ENCODE results near the gene MYO1D.

The MYO1D gene

DNA sequence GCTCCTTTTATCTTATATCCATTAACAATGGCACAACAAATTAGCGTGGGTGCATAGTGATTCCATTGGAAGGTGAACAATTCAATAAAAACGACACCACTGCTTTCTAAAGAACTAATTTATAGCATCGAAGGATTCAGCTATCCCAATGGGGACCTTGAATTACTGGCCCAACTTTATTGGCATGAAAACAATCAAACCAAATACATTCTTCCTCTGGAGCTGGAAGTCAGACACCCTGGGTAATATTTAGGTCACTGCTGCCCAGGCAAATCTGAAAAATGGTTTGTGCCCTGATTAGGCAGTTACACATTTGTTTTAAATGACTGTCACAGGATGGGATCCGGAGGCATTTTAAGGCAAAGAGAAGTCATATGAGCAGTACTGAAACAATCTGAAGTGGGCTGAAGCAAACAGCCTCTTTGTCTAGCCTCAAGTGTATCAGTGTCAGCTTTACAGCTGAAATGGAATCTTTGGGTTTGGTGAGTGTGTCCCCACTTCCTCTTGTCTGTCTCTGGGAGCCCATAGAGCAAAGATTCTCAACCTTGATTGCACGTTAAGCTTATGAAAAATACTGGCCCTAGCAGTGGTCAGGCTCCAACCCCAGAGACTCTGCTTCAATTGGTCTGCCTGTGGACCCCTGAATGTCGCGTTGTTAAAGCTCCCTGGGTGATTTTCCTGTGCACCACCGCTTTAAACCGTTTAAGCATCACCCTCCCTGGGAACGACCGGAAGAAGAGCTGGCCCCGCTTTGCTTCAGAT lies 359.8 kb downstream of the MYO1D start:
- Histone ChIP-seq H4K8ac (ENCODE audit: low read depth, low read length) (no peak overlapping the region), H3K4me2 (ENCODE audit: insufficient read depth, low read length, poor library complexity, severe bottlenecking) (no peak overlapping the region), H3K79me1 (ENCODE audit: low read depth, low read length) (no peaks in the 10 kb centered on the region), H3K27me3 (ENCODE audit: control insufficient read depth in 3 of 3, insufficient read depth in 3 of 3, low read depth in 1 of 3, low read length in 3 of 3) (no peaks in the 10 kb centered on the region), H3K4ac (ENCODE audit: low read length) (no peak overlapping the region), H2BK12ac (ENCODE audit: low read length) (no peak overlapping the region), H2AFZ (ENCODE audit: low read length) (peak overlapping the region; percentile 84), H2BK15ac (ENCODE audit: low read length) (no peak overlapping the region), H2AK5ac (ENCODE audit: low read depth, low read length) (no peak overlapping the region), H3K9ac (ENCODE audit: low read depth, low read length, poor library complexity) (no peak overlapping the region), H4K91ac (ENCODE audit: low read depth, low read length, poor library complexity) (no peak overlapping the region), H3K4me1 (ENCODE audit: control insufficient read depth in 2 of 2, insufficient read depth in 1 of 2, low read depth in 1 of 2, low read length in 2 of 2) (peaks cover 34 to 52% of the 10 kb centered on the region in 2 donors), H2BK5ac (ENCODE audit: low read length) (no peak overlapping the region), H3K27ac (replicated peaks; ENCODE audit: low read length) (no peak overlapping the region), H3K36me3 (replicated peaks in 1 of 2; ENCODE audit: control insufficient read depth in 2 of 2, insufficient read depth in 2 of 2, low read length in 2 of 2) (no peaks in the 10 kb centered on the region), H3K23ac (ENCODE audit: low read depth, low read length, poor library complexity) (no peak overlapping the region), H3K14ac (ENCODE audit: low read length) (no peak overlapping the region), H3K18ac (ENCODE audit: low read length) (no peak overlapping the region), H3K4me3 (ENCODE audit: low read length in 2 of 2) (no peak overlapping the region), H2BK120ac (ENCODE audit: low read depth, low read length) (no peak overlapping the region), H3K9me3 (replicated peaks in 1 of 2; ENCODE audit: control insufficient read depth in 2 of 2, insufficient read depth in 1 of 2, low read depth in 1 of 2, low read length in 2 of 2) (no peaks in the 10 kb centered on the region)
- DNase-seq (ENCODE audit: low spot score), result no peak
- WGBS, 2 donors (ENCODE audit: extremely low coverage in 2 of 2, insufficient read length in 2 of 2, insufficient replicate concordance in 1 of 2), result no CpG with 5 or more reads among the region's 12 CpGs

DNA sequence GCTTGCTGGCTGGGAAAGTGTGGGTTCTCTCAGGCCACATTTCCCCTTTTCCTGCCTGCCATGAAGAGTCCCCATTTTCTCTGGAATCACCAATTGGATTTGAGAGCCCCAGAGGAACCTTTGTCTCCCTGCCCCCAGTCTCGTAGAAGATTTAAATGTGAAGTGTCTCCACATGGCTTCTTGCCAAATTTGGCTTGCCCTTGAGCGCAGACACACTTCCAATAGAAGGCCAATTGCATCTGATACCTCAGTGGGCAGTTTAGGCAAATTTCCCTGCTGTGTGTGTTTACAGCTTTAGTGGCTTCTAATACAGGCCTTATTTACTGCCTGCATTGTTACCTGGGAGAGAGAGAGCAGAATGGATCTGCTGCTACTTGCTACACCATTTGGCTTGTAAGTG lies 360.5 kb downstream of the MYO1D start:
- Histone ChIP-seq H3K14ac (ENCODE audit: low read length) (no peak overlapping the region), H3K4me1 (ENCODE audit: control insufficient read depth in 2 of 2, insufficient read depth in 1 of 2, low read depth in 1 of 2, low read length in 2 of 2) (peaks cover 34 to 51% of the 10 kb centered on the region in 2 donors), H3K9ac (ENCODE audit: low read depth, low read length, poor library complexity) (no peak overlapping the region), H4K91ac (ENCODE audit: low read depth, low read length, poor library complexity) (no peak overlapping the region), H3K79me1 (ENCODE audit: low read depth, low read length) (no peaks in the 10 kb centered on the region), H3K4ac (ENCODE audit: low read length) (no peak overlapping the region), H3K27ac (replicated peaks; ENCODE audit: low read length) (no peak overlapping the region), H3K36me3 (replicated peaks in 1 of 2; ENCODE audit: control insufficient read depth in 2 of 2, insufficient read depth in 2 of 2, low read length in 2 of 2) (no peaks in the 10 kb centered on the region), H3K18ac (ENCODE audit: low read length) (no peak overlapping the region), H3K4me2 (ENCODE audit: insufficient read depth, low read length, poor library complexity, severe bottlenecking) (no peak overlapping the region), H3K27me3 (ENCODE audit: control insufficient read depth in 3 of 3, insufficient read depth in 3 of 3, low read depth in 1 of 3, low read length in 3 of 3) (no peaks in the 10 kb centered on the region), H3K23ac (ENCODE audit: low read depth, low read length, poor library complexity) (no peak overlapping the region), H2BK5ac (ENCODE audit: low read length) (no peak overlapping the region), H2AK5ac (ENCODE audit: low read depth, low read length) (no peak overlapping the region), H2AFZ (ENCODE audit: low read length) (peak overlapping the region; percentile 0), H3K9me3 (replicated peaks in 1 of 2; ENCODE audit: control insufficient read depth in 2 of 2, insufficient read depth in 1 of 2, low read depth in 1 of 2, low read length in 2 of 2) (no peaks in the 10 kb centered on the region), H2BK12ac (ENCODE audit: low read length) (no peak overlapping the region), H2BK120ac (ENCODE audit: low read depth, low read length) (no peak overlapping the region), H3K4me3 (ENCODE audit: low read length in 2 of 2) (no peak overlapping the region), H4K8ac (ENCODE audit: low read depth, low read length) (no peak overlapping the region), H2BK15ac (ENCODE audit: low read length) (no peak overlapping the region)
- no peak for DNase-seq (ENCODE audit: low spot score)
- WGBS, 2 donors (ENCODE audit: extremely low coverage in 2 of 2, insufficient read length in 2 of 2, insufficient replicate concordance in 1 of 2), result no CpG with 5 or more reads among the region's 2 CpGs

DNA sequence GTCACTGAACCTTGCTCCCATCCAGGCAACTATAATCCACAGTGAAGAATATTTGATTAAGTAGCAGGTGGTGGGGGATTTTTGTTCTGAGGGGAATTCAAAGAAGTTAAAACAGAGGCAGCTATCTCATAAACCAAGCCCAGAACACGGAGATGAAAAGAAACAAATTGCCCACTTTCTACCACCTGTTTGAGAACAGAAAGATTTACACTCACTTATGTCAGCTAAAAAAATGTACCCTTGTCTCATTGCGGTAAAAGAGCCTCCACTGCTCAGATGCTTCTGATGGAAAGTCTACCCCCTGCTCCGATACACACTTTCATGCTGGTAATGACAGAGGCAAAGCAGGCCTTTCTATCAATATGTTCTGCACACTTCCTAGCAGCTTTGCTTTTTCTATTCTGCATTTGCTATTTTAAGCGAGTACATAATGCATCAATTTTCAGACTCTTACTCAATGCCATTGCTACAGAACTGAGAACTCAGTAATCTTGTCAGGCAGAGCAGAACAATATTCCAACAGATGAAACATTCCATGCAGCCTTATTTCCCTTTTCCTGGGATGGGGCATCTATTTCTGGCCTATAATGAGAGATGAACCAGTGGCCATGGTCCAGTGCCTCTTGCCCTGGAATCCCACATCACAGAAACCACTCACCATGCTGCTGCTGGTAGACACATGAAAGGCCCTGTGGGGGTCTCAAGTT lies 361.1 kb downstream of the MYO1D start:
- DNase-seq (ENCODE audit: low spot score), result no peak
- H2BK5ac ChIP-seq (ENCODE audit: low read length), result no peak overlapping the region
- no peak overlapping the region for H3K27ac ChIP-seq (replicated peaks; ENCODE audit: low read length)
- peak overlapping the region; percentile 0 for H2AFZ ChIP-seq (ENCODE audit: low read length)
- H4K8ac ChIP-seq (ENCODE audit: low read depth, low read length), result no peak overlapping the region
- H3K23ac ChIP-seq (ENCODE audit: low read depth, low read length, poor library complexity), result no peak overlapping the region
- no peak overlapping the region for H2BK12ac ChIP-seq (ENCODE audit: low read length)
- no peak overlapping the region for H3K9ac ChIP-seq (ENCODE audit: low read depth, low read length, poor library complexity)
- H3K14ac ChIP-seq (ENCODE audit: low read length), result no peak overlapping the region
- no peak overlapping the region for H2BK15ac ChIP-seq (ENCODE audit: low read length)
- H3K79me1 ChIP-seq (ENCODE audit: low read depth, low read length), result no peaks in the 10 kb centered on the region
- H3K36me3 ChIP-seq (replicated peaks in 1 of 2; ENCODE audit: control insufficient read depth in 2 of 2, insufficient read depth in 2 of 2, low read length in 2 of 2), result no peaks in the 10 kb centered on the region
- H2BK120ac ChIP-seq (ENCODE audit: low read depth, low read length), result no peak overlapping the region
- H3K4me2 ChIP-seq (ENCODE audit: insufficient read depth, low read length, poor library complexity, severe bottlenecking), result no peak overlapping the region
- H3K4me1 ChIP-seq (ENCODE audit: control insufficient read depth in 2 of 2, insufficient read depth in 1 of 2, low read depth in 1 of 2, low read length in 2 of 2), result peaks cover 30 to 47% of the 10 kb centered on the region in 2 donors
- no peaks in the 10 kb centered on the region for H3K27me3 ChIP-seq (ENCODE audit: control insufficient read depth in 3 of 3, insufficient read depth in 3 of 3, low read depth in 1 of 3, low read length in 3 of 3)
- H2AK5ac ChIP-seq (ENCODE audit: low read depth, low read length), result no peak overlapping the region
- WGBS, 2 donors (ENCODE audit: extremely low coverage in 2 of 2, insufficient read length in 2 of 2, insufficient replicate concordance in 1 of 2), result no CpG with 5 or more reads among the region's 4 CpGs
- H3K4me3 ChIP-seq (ENCODE audit: low read length in 2 of 2), result no peak overlapping the region
- no peak overlapping the region for H3K4ac ChIP-seq (ENCODE audit: low read length)
- no peak overlapping the region for H3K18ac ChIP-seq (ENCODE audit: low read length)
- no peaks in the 10 kb centered on the region for H3K9me3 ChIP-seq (replicated peaks in 1 of 2; ENCODE audit: control insufficient read depth in 2 of 2, insufficient read depth in 1 of 2, low read depth in 1 of 2, low read length in 2 of 2)
- H4K91ac ChIP-seq (ENCODE audit: low read depth, low read length, poor library complexity), result no peak overlapping the region

DNA sequence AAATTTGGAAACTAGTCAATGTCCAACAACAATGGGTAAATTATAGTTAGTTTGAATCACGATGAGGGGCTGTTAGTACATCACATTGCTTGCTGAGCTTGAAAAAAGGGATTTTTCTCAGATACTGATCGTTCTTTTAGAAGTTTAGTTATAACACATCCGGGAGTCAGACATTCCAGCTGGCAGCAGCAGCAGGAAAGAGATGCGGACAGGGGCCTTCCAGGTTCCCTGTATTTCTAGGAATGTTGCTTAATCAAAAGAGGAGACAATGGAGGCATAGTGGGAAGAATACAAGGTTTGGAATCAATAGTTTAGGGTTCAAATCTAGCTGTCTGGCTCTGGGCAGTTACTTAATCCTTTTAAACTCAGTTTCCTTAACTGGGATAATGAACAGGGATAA lies 362.3 kb downstream of the MYO1D start:
- H2AFZ ChIP-seq (ENCODE audit: low read length), result no peak overlapping the region
- H3K79me1 ChIP-seq (ENCODE audit: low read depth, low read length), result no peaks in the 10 kb centered on the region
- no peaks in the 10 kb centered on the region for H3K27me3 ChIP-seq (ENCODE audit: control insufficient read depth in 3 of 3, insufficient read depth in 3 of 3, low read depth in 1 of 3, low read length in 3 of 3)
- no peak overlapping the region for H2BK5ac ChIP-seq (ENCODE audit: low read length)
- H3K9ac ChIP-seq (ENCODE audit: low read depth, low read length, poor library complexity), result no peak overlapping the region
- peaks cover 22 to 46% of the 10 kb centered on the region in 2 donors for H3K4me1 ChIP-seq (ENCODE audit: control insufficient read depth in 2 of 2, insufficient read depth in 1 of 2, low read depth in 1 of 2, low read length in 2 of 2)
- H2BK15ac ChIP-seq (ENCODE audit: low read length), result no peak overlapping the region
- no peak overlapping the region for H3K4me3 ChIP-seq (ENCODE audit: low read length in 2 of 2)
- no peak overlapping the region for H2BK120ac ChIP-seq (ENCODE audit: low read depth, low read length)
- no peaks in the 10 kb centered on the region for H3K9me3 ChIP-seq (replicated peaks in 1 of 2; ENCODE audit: control insufficient read depth in 2 of 2, insufficient read depth in 1 of 2, low read depth in 1 of 2, low read length in 2 of 2)
- H4K91ac ChIP-seq (ENCODE audit: low read depth, low read length, poor library complexity), result no peak overlapping the region
- no CpG with 5 or more reads among the region's 4 CpGs for WGBS, 2 donors (ENCODE audit: extremely low coverage in 2 of 2, insufficient read length in 2 of 2, insufficient replicate concordance in 1 of 2)
- H3K4ac ChIP-seq (ENCODE audit: low read length), result no peak overlapping the region
- no peak overlapping the region for H2BK12ac ChIP-seq (ENCODE audit: low read length)
- H3K4me2 ChIP-seq (ENCODE audit: insufficient read depth, low read length, poor library complexity, severe bottlenecking), result no peak overlapping the region
- no peak overlapping the region for H2AK5ac ChIP-seq (ENCODE audit: low read depth, low read length)
- DNase-seq (ENCODE audit: low spot score), result no peak
- no peak overlapping the region for H4K8ac ChIP-seq (ENCODE audit: low read depth, low read length)
- H3K14ac ChIP-seq (ENCODE audit: low read length), result no peak overlapping the region
- no peak overlapping the region for H3K18ac ChIP-seq (ENCODE audit: low read length)
- H3K23ac ChIP-seq (ENCODE audit: low read depth, low read length, poor library complexity), result no peak overlapping the region
- no peak overlapping the region for H3K27ac ChIP-seq (replicated peaks; ENCODE audit: low read length)
- H3K36me3 ChIP-seq (replicated peaks in 1 of 2; ENCODE audit: control insufficient read depth in 2 of 2, insufficient read depth in 2 of 2, low read length in 2 of 2), result no peaks in the 10 kb centered on the region
